ENCODE results near the gene TUG1. TPM values are rescaled to one million over a fixed set of nuclear protein-coding genes. Genes with fewer than 3 reads are reported as not detected.

TUG1 gene
- total and polyA plus RNA-seq, 2 of the 4 experiments (the other 2 are of a cell fraction), result 60.6 to 68.8 TPM

DNA sequence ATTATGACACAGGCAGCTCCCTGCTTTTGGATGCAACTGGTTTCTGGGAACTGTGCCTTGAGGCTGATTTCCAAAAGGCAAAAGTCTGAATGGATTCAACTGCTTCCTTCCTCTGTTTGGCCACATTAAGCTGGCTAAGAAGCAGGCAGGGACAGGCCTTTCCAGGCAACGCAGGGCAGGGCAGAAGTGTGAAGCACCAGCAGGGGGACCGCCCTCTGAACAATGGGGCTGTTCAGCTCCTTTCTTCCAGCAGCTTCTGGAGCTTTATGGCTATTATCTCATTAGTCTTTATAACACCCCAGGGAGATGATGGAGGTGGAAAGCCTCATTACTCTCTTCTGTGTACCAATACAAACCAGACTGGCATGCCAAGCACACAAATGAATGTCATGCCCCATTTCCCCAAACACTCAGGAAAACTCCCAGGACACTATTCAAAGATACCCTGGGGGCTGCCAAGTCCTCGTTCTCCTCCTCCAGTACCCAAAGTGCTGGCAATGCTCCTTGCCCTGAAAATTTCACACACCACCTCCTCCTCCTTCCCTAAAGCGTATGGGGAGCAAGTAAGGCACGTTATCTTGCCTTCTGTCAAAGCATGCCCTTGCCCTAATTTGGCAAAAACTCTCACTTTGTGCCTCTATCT, 21.8 kb upstream of the TUG1 start:
- no TSS peak for BruUV-seq (replicated peaks)
- TF ChIP-seq MXI1 (IDR thresholded peaks at IDR 0.05; ENCODE audit: borderline replicate concordance, low read depth, low read length), result no peak
- H3K36me3 ChIP-seq (ENCODE audit: control insufficient read depth, insufficient read depth, low read length), result peaks cover 63% of the 10 kb centered on the region
- DNase-seq (no peak), ATAC-seq (ENCODE audit: low read depth) (no peak)
- peaks cover 2% of the 10 kb centered on the region for H3K4me1 ChIP-seq (ENCODE audit: control insufficient read depth, insufficient read depth, low read length)
- no peak overlapping the region for H3K18ac ChIP-seq (ENCODE audit: low read depth, low read length)
- intact Hi-C loops (cut with micrococcal nuclease) (no loop called here), dilution Hi-C loops (cut with HindIII; ENCODE audit: low sequenced_read_pairs, unreplicated experiment) (no loop called here), in situ Hi-C loops (cut with MboI; ENCODE audit: low sequenced_read_pairs) (loop anchor here (5.0 to 10.0 kb wide), 3 partner anchors 140 to 288 kb away; no protein-coding TSS in a partner anchor)
- H3K4ac ChIP-seq (ENCODE audit: low read depth, low read length), result no peak overlapping the region
- H4K8ac ChIP-seq (ENCODE audit: low read depth in 2 of 2, low read length in 2 of 2), result no peak overlapping the region
- H3K9me3 ChIP-seq (ENCODE audit: control insufficient read depth, insufficient read depth, low read length), result no peaks in the 10 kb centered on the region
- H2BK5ac ChIP-seq (ENCODE audit: low read depth, low read length, poor library complexity, severe bottlenecking), result no peak overlapping the region
- H4K91ac ChIP-seq (ENCODE audit: insufficient read depth, low read depth, low read length), result no peak overlapping the region
- no peak overlapping the region for H4K5ac ChIP-seq (ENCODE audit: low read depth, low read length)
- peaks cover 17 to 58% of the 10 kb centered on the region in 2 experiments; a peak in 3 of 4 replicates for H3K79me1 ChIP-seq (ENCODE audit: low read depth in 1 of 2, low read length in 2 of 2)
- no peak overlapping the region for H2AK5ac ChIP-seq (ENCODE audit: low read depth, low read length)
- WGBS, 2 experiments (ENCODE audit: extremely low coverage in 2 of 2, insufficient read length in 1 of 2), result 80% methylated on average over 1 of the region's 5 CpGs; no CpG with 5 or more reads in 1 of the 2 experiments
- peaks cover 12% of the 10 kb centered on the region for H3K9me1 ChIP-seq (ENCODE audit: insufficient read depth, low read length)
- H2AFZ ChIP-seq (replicated peaks; ENCODE audit: low read length, poor library complexity), result no peak overlapping the region
- no peak overlapping the region for H3K4me2 ChIP-seq (ENCODE audit: low read depth, low read length)
- no peak overlapping the region for H2BK20ac ChIP-seq (ENCODE audit: low read depth, low read length)
- H3K9ac ChIP-seq (ENCODE audit: low read depth, low read length), result no peak overlapping the region
- H2BK15ac ChIP-seq (ENCODE audit: low read depth, low read length), result no peak overlapping the region
- H2AK9ac ChIP-seq (replicated peaks; ENCODE audit: low read depth, low read length, poor library complexity), result no peak overlapping the region
- H3K56ac ChIP-seq (ENCODE audit: extremely low read depth, insufficient read depth, low read length), result no peak overlapping the region
- no peak overlapping the region for H3K23ac ChIP-seq (ENCODE audit: low read depth, low read length)
- ChIA-PET POLR2A (ENCODE audit: unreplicated experiment) (no interaction called here), CTCF (interaction anchor here (0.7 to 1.0 kb wide), 2 partner anchors 89 to 161 kb away, joined by 4 read pairs; no protein-coding TSS in a partner anchor)
- H3K14ac ChIP-seq (replicated peaks; ENCODE audit: low read depth, low read length), result no peak overlapping the region
- no peak overlapping the region for H2BK120ac ChIP-seq (ENCODE audit: low read depth, low read length)
- H4K20me1 ChIP-seq (ENCODE audit: insufficient read depth, low read length), result peaks cover 4% of the 10 kb centered on the region; the same call in 1 of the 2 replicates
- no peaks in the 10 kb centered on the region for H3K27me3 ChIP-seq (ENCODE audit: control insufficient read depth, insufficient read depth, low read length)
- no peak overlapping the region for H3K4me3 ChIP-seq (ENCODE audit: insufficient read depth, low read depth, low read length)
- H3K27ac ChIP-seq (ENCODE audit: insufficient read depth, low read length), result no peak overlapping the region

Data from IMR-90 (cell line).